HL-60 (cell line): Measurements from ENCODE around the gene KDM6A.

Experiments used
- DNase-seq, 2 experiments: peaks; one replicate each; pipeline ENCODE4 v3.0.0-alpha.2; 2010 to 2020; ENCODE audit warnings: low read depth in 1 of 2, low spot score in 1 of 2
- H3K27ac ChIP-seq: fragments of 250-450 bp; sonication (Bioruptor Pico); replicated peaks from 2 replicates; pipeline ENCODE4 v1.5.1; 2020; ENCODE audit warnings: mild to moderate bottlenecking, moderate library complexity
- H3K27me3 ChIP-seq: fragments of 250-450 bp; sonication (Bioruptor Pico); 2 replicates; pipeline ENCODE4 v1.5.1; 2021; ENCODE audit warnings: mild to moderate bottlenecking, moderate library complexity; ENCODE audit not compliant: insufficient read depth, poor library complexity, severe bottlenecking
- H3K4me3 ChIP-seq: replicated peaks from 2 replicates; pipeline ENCODE4 v1.5.1; 2011; ENCODE audit warnings: mild to moderate bottlenecking, control low read depth, low read length; ENCODE audit not compliant: insufficient read depth
- GABPA ChIP-seq: IDR thresholded peaks from 2 replicates; pipeline ENCODE4 v1.6.1; 2012; ENCODE audit warnings: low read depth
- POLR2AphosphoS5 ChIP-seq: IDR thresholded peaks from 2 replicates; pipeline ENCODE4 v1.6.1; 2012; ENCODE audit warnings: low read depth
- SPI1 ChIP-seq: IDR thresholded peaks from 2 replicates; pipeline ENCODE4 v1.6.1; 2012; ENCODE audit warnings: low read depth, mild to moderate bottlenecking, borderline replicate concordance
- TF ChIP-seq, protein P1 (sequence below): IDR thresholded peaks from one replicate; pipeline ENCODE4 v1.5.1; 2011; ENCODE audit warnings: low read length, control low read depth, inconsistent platforms; ENCODE audit not compliant: insufficient read depth
- TF ChIP-seq, protein P2 (sequence below): IDR thresholded peaks from 2 replicates; pipeline ENCODE4 v1.6.1; 2012; ENCODE audit warnings: low read depth; ENCODE audit not compliant: insufficient replicate concordance

Gene KDM6A

DNA sequence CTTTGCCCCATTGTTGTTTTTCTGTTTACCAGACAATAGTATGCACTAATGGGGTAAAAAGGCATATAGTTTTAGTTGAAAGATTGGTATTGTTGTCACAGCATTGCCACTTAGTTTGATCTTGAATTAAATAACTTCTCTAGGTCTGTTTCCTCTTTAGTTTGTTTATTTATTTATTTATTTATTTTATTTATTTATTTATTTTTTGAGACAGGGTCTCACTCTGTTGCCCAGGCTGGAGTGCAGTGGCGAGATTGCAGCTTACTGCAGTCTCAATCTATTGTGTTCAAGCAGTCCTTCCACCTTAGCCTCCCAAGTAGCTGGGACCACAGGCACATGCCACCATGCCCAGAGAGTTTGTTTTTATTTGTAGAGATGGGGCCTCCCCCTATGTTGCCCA is 138.6 kb downstream of the KDM6A start:
- no peak overlapping the region for H3K27ac ChIP-seq

DNA sequence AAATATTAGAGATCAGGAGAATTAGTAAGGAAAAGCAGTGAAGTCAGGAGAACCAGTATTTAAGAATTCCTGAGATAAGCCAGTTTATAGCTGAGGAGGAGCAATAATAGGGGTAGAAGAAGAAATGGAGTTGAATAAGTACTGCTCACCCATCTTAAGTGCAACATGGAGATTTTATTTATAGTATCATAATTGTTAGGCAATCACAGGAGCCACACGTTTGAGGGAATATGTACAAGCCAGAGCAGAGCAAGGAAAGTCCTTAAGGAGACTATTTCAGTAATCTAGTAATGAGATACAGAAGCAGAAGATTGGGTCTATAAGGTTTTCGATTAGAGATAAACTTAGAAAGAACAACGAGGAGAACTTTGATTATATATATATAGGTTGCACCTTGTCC is 145.0 kb downstream of the KDM6A start:
- no peak overlapping the region for H3K27ac ChIP-seq
- TF ChIP-seq SPI1 (no peak), GABPA (no peak), POLR2AphosphoS5 (no peak)
- TF ChIP-seq, protein P1, sequence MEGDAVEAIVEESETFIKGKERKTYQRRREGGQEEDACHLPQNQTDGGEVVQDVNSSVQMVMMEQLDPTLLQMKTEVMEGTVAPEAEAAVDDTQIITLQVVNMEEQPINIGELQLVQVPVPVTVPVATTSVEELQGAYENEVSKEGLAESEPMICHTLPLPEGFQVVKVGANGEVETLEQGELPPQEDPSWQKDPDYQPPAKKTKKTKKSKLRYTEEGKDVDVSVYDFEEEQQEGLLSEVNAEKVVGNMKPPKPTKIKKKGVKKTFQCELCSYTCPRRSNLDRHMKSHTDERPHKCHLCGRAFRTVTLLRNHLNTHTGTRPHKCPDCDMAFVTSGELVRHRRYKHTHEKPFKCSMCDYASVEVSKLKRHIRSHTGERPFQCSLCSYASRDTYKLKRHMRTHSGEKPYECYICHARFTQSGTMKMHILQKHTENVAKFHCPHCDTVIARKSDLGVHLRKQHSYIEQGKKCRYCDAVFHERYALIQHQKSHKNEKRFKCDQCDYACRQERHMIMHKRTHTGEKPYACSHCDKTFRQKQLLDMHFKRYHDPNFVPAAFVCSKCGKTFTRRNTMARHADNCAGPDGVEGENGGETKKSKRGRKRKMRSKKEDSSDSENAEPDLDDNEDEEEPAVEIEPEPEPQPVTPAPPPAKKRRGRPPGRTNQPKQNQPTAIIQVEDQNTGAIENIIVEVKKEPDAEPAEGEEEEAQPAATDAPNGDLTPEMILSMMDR, result no peak
- TF ChIP-seq, protein P2, sequence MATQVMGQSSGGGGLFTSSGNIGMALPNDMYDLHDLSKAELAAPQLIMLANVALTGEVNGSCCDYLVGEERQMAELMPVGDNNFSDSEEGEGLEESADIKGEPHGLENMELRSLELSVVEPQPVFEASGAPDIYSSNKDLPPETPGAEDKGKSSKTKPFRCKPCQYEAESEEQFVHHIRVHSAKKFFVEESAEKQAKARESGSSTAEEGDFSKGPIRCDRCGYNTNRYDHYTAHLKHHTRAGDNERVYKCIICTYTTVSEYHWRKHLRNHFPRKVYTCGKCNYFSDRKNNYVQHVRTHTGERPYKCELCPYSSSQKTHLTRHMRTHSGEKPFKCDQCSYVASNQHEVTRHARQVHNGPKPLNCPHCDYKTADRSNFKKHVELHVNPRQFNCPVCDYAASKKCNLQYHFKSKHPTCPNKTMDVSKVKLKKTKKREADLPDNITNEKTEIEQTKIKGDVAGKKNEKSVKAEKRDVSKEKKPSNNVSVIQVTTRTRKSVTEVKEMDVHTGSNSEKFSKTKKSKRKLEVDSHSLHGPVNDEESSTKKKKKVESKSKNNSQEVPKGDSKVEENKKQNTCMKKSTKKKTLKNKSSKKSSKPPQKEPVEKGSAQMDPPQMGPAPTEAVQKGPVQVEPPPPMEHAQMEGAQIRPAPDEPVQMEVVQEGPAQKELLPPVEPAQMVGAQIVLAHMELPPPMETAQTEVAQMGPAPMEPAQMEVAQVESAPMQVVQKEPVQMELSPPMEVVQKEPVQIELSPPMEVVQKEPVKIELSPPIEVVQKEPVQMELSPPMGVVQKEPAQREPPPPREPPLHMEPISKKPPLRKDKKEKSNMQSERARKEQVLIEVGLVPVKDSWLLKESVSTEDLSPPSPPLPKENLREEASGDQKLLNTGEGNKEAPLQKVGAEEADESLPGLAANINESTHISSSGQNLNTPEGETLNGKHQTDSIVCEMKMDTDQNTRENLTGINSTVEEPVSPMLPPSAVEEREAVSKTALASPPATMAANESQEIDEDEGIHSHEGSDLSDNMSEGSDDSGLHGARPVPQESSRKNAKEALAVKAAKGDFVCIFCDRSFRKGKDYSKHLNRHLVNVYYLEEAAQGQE, result no peak
- DNase-seq, result no peak

More for the DNA sequence above, 138.6 kb downstream of the KDM6A start:
- H3K4me3 ChIP-seq, result no peak overlapping the region
- TF ChIP-seq, protein P2, result no peak
- TF ChIP-seq SPI1 (no peak), POLR2AphosphoS5 (no peak), GABPA (no peak)
- TF ChIP-seq, protein P1, result no peak
- no peak for DNase-seq
- no peaks in the 10 kb centered on the region for H3K27me3 ChIP-seq

DNA sequence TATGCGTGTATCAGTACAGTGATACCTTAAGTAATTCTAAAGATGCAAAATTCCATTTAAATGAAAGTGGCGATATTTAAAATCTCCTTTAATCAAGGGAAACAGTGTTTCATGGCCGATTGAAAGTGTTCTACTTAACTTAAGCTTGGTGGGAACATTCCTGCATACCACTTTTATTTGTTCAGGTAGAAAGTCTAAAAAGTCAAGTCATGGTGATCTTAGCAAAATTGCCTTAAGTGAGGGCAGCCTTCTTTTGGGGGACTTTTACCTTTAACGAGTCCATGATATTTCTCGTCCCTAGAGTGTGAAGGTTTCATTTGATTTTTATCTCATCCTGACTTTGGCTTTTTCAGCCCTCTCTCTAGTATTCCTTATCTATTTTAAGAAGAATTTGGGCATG is 149.2 kb downstream of the KDM6A start:
- no peak for TF ChIP-seq SPI1
- TF ChIP-seq, protein P1, result no peak
- TF ChIP-seq, protein P2, result no peak
- no peak for TF ChIP-seq GABPA
- TF ChIP-seq POLR2AphosphoS5, result no peak
- H3K27ac ChIP-seq, result no peak overlapping the region
- no peaks in the 10 kb centered on the region for H3K27me3 ChIP-seq
- H3K4me3 ChIP-seq, result no peak overlapping the region
- no peak for DNase-seq

More for the DNA sequence above, 145.0 kb downstream of the KDM6A start:
- Histone ChIP-seq H3K27me3 (no peaks in the 10 kb centered on the region), H3K4me3 (no peak overlapping the region)
